KBM-7 (cell line): ENCODE results near the gene CDH23.

Source experiments
- DNase-seq: peaks from one replicate; pipeline ENCODE4 v3.0.0-alpha.2; 2015
- in situ Hi-C: fragments of 300-500 bp; cut with MboI; formaldehyde crosslinking; loops from 2 replicates; pipeline ENCODE4 v1.14.3; 2020; ENCODE audit warnings: low sequenced_read_pairs, low pct_unique_long_range_greater_than_20kb, mixed read lengths

CDH23 gene

GRCh38 chr10:71537125-71537524, 140.4 kb downstream of the CDH23 start:
- in situ Hi-C loops: no loop called here
- no peak for DNase-seq

GRCh38 chr10:71537681-71538080, 141.0 kb downstream of the CDH23 start:
- no peak for DNase-seq
- in situ Hi-C loops: no loop called here

- no peak for DNase-seq
- in situ Hi-C loops: no loop called here
These were observed 142.0 kb downstream of the CDH23 start for GRCh38 chr10:71538608-71539260.

GRCh38 chr10:71539442-71540118, 142.9 kb downstream of the CDH23 start:
- DNase-seq: no peak
- in situ Hi-C loops: no loop called here

GRCh38 chr10:71542478-71542877, 145.8 kb downstream of the CDH23 start:
- no peak for DNase-seq

GRCh38 chr10:71543608-71544170, 147.0 kb downstream of the CDH23 start:
- in situ Hi-C loops: no loop called here
- no peak for DNase-seq

More at GRCh38 chr10:71542478-71542877, 145.8 kb downstream of the CDH23 start:
- in situ Hi-C loops: no loop called here

- in situ Hi-C loops: no loop called here
- DNase-seq: no peak
These were observed 148.3 kb downstream of the CDH23 start for GRCh38 chr10:71545001-71545400.

- no peak for DNase-seq
- in situ Hi-C loops: no loop called here
These were observed 149.5 kb downstream of the CDH23 start for GRCh38 chr10:71546220-71546619.

GRCh38 chr10:71547312-71547711, 150.6 kb downstream of the CDH23 start:
- in situ Hi-C loops: no loop called here
- DNase-seq: no peak

- peak; percentile 14 for DNase-seq
- in situ Hi-C loops: no loop called here
These were observed 151.4 kb downstream of the CDH23 start for GRCh38 chr10:71547876-71548846.

- DNase-seq: no peak
- in situ Hi-C loops: no loop called here
These were observed 153.2 kb downstream of the CDH23 start for GRCh38 chr10:71549766-71550533.

GRCh38 chr10:71550628-71551027, 153.9 kb downstream of the CDH23 start:
- no peak for DNase-seq
- in situ Hi-C loops: no loop called here

- in situ Hi-C loops: no loop called here
- no peak for DNase-seq
These were observed 155.2 kb downstream of the CDH23 start for GRCh38 chr10:71551970-71552369.

- no peak for DNase-seq
- in situ Hi-C loops: no loop called here
These were observed 156.7 kb downstream of the CDH23 start for GRCh38 chr10:71553432-71553831.

- no peak for DNase-seq
- in situ Hi-C loops: no loop called here
These were observed 158.0 kb downstream of the CDH23 start for GRCh38 chr10:71554671-71555070.

GRCh38 chr10:71555087-71555723, 158.5 kb downstream of the CDH23 start:
- in situ Hi-C loops: no loop called here
- DNase-seq: no peak

- in situ Hi-C loops: no loop called here
- no peak for DNase-seq
These were observed 159.0 kb downstream of the CDH23 start for GRCh38 chr10:71555724-71556119.

- in situ Hi-C loops: no loop called here
- no peak for DNase-seq
These were observed 162.3 kb downstream of the CDH23 start for GRCh38 chr10:71558991-71559390.
